ENCODE measurements around the gene PPP1R3G.

PPP1R3G gene

GRCh38 chr6:5094327-5094726 is 9.2 kb downstream of the PPP1R3G start:
- peak; percentile 87 for DNase-seq

- DNase-seq: peak; percentile 18
These were observed 10.1 kb downstream of the PPP1R3G start for GRCh38 chr6:5095236-5095635.

DNA sequence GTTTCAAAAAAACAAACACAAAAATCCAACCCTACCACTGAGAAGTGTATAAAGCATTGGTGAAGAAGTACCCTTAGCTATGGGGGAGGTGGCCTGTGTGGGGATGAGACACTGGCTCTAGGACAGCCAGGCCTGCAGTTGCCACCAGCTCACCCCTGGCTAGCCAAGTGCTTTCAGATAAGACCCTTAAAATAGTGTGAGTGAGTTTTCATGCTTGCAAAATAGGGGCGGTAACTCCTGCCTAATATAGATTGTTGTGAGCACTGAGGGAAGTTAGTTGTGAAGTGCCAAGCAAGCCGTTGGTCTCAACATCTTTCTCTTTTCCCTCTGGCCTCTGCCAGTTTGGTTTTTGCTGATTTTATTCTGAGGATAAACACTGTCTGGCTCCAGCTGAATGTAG is 11.3 kb downstream of the PPP1R3G start:
- no peak for DNase-seq

DNA sequence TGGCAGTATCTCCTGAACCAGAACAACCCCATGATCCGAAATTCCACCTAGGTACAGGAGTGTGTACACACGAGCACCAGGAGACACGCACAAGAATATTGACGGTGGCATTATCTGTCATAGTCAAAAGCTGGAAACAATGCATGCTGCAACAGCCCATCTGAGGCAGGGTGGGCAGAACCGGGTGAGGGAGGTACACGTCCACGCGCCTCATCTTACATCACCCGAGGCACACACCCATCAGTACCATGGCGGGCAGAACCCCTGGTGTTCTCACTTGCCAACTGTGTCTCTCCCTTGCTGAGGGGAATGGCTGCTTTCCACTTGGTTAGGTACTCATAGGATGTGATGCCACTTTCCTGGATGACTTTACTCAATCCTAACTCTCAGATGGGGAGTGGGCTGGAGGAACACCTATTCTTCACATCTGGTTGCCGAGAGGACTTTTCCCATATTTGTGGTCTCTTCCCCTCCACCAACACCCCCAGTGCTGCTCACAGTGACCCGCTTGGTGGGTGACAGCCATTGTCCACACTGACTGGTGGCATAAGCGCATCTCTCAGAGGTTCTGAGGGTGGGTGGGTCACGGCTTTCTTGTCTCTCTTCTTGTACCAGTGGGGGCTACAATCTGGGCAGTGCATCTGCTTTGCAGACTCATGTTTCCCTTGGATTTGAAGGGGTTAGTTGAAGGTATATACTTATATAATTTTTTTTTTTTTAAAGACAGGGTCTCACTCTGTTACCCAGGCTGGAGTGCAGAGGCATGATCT is 13.5 kb downstream of the PPP1R3G start:
- no peak for DNase-seq

DNA sequence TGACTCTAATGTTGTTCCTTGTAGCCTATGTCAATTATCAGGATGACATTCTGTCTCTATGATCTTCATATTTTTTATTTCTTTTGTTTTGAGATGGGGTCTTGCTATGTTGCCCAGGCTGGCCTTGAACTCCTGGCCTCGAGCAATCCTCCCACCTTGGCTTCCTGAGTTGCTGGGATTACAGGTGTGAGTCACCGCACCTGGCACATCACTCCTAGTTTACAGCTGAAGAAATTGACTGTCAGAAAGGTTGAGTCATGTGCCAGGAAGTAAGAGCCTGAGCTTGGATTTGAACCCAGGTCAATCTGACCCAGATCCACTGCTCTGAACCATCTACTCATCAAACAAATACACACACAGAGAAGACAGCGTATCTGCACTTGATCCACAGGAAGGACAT is 14.4 kb downstream of the PPP1R3G start:
- DNase-seq: no peak

GRCh38 chr6:5100806-5101205 is 15.7 kb downstream of the PPP1R3G start:
- no peak for DNase-seq

DNA sequence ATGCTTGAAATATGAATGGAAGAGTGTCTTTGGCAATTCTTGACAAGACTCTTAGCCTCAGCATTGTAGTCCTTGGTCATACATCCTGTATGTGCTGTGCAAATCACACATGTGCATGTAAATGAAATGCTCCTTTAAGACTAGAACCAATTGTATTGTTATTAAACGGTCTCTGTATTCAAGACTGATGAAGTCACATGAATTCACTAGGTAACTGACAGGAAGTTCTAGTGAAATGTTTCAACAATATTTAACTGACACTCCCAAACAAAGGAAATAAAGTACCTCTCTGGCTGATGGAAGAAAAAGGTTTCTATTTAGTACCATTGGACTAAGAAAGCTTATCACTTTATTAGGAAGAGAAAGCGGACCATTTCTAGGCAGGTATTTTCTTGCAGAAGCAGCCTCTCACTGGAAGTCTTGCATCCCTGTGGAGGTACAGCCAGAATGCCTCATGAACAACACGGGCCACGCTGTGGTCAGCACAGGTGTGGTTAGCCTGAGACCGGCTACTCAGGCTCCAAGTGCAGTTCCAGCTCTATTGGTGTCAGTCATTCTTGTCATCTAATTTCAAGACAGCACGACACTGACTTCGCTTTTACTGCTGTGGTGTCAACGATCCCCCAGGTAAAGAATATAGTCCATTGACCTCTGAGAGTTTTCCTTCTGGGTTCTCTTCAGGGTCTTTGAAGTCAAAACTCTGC is 17.3 kb downstream of the PPP1R3G start:
- DNase-seq: no peak

DNA sequence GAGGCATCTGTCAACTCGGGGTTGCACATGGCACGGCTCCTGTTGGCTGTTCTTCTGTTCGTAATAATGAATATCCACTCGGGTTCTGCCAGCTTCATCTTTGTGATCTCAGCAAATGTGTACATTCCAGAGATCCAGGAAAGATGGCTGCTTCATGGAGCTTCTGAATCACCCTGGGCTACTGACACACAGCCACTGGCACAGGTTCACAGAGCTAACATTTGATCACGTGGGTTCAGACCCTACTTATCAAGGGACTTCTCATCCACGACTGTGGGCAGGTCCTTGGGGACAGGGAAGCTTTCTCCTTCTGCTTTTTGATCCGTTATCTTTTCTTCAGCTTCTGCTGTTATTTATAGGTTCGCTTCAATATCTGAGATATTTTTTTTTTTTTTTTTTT is 18.1 kb downstream of the PPP1R3G start:
- DNase-seq: no peak

DNA sequence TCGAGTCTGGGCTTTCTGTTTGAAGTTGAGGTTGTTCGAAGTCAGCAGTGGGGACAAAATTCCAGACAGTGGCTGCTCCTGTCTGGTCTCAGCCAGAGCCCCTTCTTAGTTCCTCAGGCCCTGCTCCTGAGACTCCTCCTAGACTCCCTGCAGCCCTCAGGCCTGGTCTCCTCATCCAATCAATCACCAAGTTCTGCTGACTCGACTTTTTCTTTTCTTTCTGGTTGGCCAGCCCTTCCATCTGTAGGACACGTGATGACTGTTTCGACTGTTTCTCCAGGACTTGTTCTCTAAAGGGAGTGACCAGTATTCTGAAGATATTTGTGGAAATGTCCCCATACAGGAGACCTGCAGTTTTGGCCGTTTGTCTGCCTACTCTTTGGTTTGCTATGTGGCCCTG is 19.5 kb downstream of the PPP1R3G start:
- no peak for DNase-seq

GRCh38 chr6:5105146-5105545 is 20.0 kb downstream of the PPP1R3G start:
- no peak for DNase-seq

- DNase-seq: no peak
These were observed 22.2 kb downstream of the PPP1R3G start for GRCh38 chr6:5107341-5107740.

DNA sequence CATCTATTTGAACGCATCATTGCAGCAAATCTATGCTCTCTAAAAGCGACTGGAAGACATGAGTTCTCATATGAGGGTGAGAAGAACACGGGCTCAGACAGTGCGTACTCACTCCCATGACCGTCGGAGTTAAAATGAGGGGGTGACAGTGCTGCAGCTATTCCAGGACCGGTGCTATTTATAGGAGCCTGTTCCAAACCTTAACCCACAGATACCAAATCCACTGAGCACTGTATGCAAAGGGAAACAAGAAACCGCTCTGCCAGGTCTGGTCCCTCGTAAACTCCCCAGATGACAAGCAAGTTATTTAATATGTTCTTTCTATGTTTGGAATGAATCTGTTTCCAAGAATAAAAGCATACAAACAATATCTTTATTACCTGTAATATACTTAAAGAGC is 22.9 kb downstream of the PPP1R3G start:
- DNase-seq: no peak

DNA sequence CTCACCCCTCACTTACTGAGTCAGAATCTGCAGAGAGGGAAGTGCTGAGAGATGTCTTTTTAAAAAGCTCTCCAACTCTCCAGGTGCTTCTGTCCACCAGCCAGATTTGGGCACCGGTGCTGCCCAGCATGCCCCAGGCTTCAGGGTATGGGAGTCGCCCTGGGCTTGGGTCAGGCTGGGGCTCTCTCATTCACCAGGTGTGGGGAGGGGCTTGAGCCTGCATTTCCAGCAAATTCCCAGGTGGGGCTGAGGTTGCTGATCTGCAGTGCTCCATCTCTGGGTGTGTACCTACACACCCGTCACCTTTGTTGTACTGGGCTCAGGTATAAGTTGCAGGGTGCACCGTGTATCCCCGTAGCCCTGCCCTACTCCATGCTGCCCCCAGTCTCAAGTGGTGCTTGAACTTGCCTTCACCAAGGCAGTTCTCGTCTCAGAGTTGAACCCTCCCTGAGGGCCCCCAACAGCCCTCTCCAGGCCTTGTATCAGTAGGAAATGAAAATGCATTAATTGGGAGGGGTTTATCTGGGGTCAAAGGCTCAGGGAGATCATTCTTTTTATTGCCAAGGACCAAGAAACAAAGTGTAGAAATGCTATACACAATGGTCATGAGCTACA is 23.5 kb downstream of the PPP1R3G start:
- no peak for DNase-seq

DNA sequence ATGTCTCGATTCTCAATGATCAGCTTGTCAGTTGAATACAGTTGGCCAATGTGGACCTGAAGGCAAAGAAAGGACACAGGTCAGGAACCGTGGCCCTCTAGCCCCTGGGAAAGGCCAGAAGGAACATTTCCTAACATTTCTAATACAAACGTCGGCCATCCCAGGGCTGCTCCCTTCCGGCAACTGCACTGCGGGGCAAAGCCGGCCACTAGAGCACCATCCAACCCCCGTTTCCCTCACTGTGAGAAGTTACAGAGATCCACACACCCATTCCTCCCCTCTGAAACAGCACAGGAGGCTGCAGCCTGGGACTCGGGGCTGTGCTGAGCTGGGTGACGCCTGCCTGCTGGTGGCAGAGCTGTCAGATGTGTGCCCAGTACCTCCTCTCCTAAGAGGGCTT is 24.3 kb downstream of the PPP1R3G start:
- DNase-seq: no peak

- DNase-seq: no peak
These were observed 25.1 kb downstream of the PPP1R3G start for GRCh38 chr6:5110246-5110645.

- no peak for DNase-seq
These were observed 26.5 kb downstream of the PPP1R3G start for GRCh38 chr6:5111626-5112025.

GRCh38 chr6:5112066-5112799 is 27.1 kb downstream of the PPP1R3G start:
- peak; percentile 87 for DNase-seq

- DNase-seq: no peak
These were observed 28.0 kb downstream of the PPP1R3G start for GRCh38 chr6:5113096-5113495.

DNA sequence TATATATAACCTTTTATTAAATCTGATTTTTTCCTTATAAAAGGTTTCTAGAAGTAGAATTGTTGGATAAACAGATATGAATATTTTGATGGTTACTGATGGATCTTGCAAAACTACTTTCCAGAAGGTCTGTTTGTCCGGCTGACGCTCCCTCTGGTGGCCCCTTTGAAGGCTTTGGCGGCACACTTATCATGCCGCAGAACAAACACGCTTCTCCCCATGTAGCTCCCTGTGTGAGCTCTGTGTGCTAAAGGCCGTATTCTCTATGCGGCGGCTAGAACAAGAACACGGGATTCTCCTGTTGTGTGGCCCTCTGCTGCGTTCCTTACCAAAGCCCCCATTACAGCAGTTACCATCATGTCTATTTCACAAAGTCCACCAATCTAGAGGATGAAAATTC is 30.0 kb downstream of the PPP1R3G start:
- DNase-seq: peak; percentile 27

GRCh38 chr6:5116243-5116991 is 31.3 kb downstream of the PPP1R3G start:
- DNase-seq: no peak

DNA sequence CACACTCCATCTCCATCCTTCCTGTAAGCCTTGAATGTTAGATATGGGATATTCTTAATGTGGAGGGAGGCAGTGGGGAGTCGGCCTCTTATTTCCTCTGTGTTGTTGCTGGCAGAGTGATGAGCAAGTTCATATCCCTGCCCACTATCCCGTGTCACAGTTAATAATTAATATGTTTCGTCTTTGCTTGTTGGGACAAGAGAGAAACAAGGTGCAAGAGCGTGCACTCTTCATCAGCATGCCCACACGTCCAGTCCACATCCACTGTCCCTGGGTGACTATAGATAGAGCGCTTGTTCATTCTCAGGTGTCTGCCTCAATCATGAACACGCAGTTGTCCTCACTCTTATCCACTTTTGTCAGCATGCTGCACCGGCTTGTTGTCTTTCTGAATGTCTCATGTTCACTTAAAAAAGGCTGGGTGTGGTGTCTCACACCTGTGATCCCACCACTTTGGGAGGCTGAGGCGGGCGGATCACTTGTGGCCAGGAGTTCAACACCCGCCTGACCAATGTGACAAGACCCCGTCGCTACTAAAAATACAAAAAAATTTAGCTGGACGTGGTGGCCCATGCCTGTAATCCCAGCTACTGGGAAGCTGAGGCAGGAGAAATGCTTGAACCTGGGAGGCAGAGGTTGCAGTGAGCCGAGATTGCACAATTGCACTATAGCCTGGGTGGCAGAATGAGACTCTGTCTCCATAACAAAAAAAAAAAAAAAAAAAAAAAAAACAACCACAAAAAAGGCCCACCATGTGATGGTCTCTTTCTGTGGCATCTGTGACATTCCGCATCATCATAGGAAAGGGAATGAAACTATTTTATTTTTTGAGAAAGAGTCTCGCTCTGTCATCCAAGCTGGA is 34.2 kb downstream of the PPP1R3G start:
- no peak for DNase-seq
